GM19023 (cell line): ENCODE measurements around the gene PPFIA1.
A peak's percentile ranks its signal among the peaks of the same experiment; 100 is the strongest.
"Not testable (repeated sequence)": the region's sequence is repeated elsewhere in the genome, so short reads cannot be mapped to it uniquely, and the experiment has no call there.

Source experiments
- ATAC-seq: cut with Tn5 transposase; IDR thresholded peaks from one replicate; pipeline ENCODE4 v1.9.1; 2021; ENCODE audit warnings: mild to moderate bottlenecking, moderate library complexity; ENCODE audit not compliant: unreplicated experiment

Gene PPFIA1

GRCh38 chr11:70250876-70251658 lies 19.4 kb upstream of the PPFIA1 start:
- no peak for ATAC-seq

- ATAC-seq, result no peak
Observed at GRCh38 chr11:70251659-70252321, 18.7 kb upstream of the PPFIA1 start.

- no peak for ATAC-seq
Observed at GRCh38 chr11:70252844-70253243, 17.6 kb upstream of the PPFIA1 start.

GRCh38 chr11:70255477-70256116 lies 14.9 kb upstream of the PPFIA1 start:
- ATAC-seq, result no peak

- not testable (repeated sequence) for ATAC-seq
Observed at GRCh38 chr11:70259077-70259476, 11.4 kb upstream of the PPFIA1 start.

GRCh38 chr11:70262951-70263350 lies 7.5 kb upstream of the PPFIA1 start:
- ATAC-seq, result no peak

GRCh38 chr11:70263363-70263762 lies 7.1 kb upstream of the PPFIA1 start:
- ATAC-seq, result no peak

GRCh38 chr11:70265341-70265740 lies 5.1 kb upstream of the PPFIA1 start:
- no peak for ATAC-seq

GRCh38 chr11:70267405-70267950 lies 3.0 kb upstream of the PPFIA1 start:
- ATAC-seq, result no peak

- ATAC-seq, result no peak
Observed at GRCh38 chr11:70268526-70268925, 2.0 kb upstream of the PPFIA1 start.

GRCh38 chr11:70270877-70271648 lies 573 bp downstream of the PPFIA1 start:
- peak; percentile 44 for ATAC-seq

GRCh38 chr11:70271649-70271953 lies 1.1 kb downstream of the PPFIA1 start:
- ATAC-seq, result no peak

- ATAC-seq, result no peak
Observed at GRCh38 chr11:70272009-70272408, 1.5 kb downstream of the PPFIA1 start.

GRCh38 chr11:70278994-70279393 lies 8.5 kb downstream of the PPFIA1 start:
- no peak for ATAC-seq

- ATAC-seq, result no peak
Observed at GRCh38 chr11:70281156-70281609, 10.7 kb downstream of the PPFIA1 start.

- no peak for ATAC-seq
Observed at GRCh38 chr11:70282012-70282411, 11.5 kb downstream of the PPFIA1 start.

GRCh38 chr11:70288721-70289120 lies 18.2 kb downstream of the PPFIA1 start:
- no peak for ATAC-seq

GRCh38 chr11:70289582-70289981 lies 19.1 kb downstream of the PPFIA1 start:
- no peak for ATAC-seq

GRCh38 chr11:70290361-70291065 lies 20.0 kb downstream of the PPFIA1 start:
- no peak for ATAC-seq

GRCh38 chr11:70292166-70292565 lies 21.7 kb downstream of the PPFIA1 start:
- ATAC-seq, result no peak
